ENCODE results near the gene PHF14. TPM values are rescaled to one million over a fixed set of nuclear protein-coding genes. Genes with fewer than 3 reads are reported as not detected.

The PHF14 gene
- total RNA-seq, 1 experiment from 2014 or later, result 50.8 TPM

GRCh38 chr7:11175371-11175770 lies 201.7 kb downstream of the PHF14 start:
- H3K79me1 ChIP-seq (ENCODE audit: insufficient read depth, low read depth, low read length, poor library complexity, severe bottlenecking), result no peaks in the 10 kb centered on the region
- H2BK12ac ChIP-seq (ENCODE audit: insufficient read length, low read depth, low read length), result no peak overlapping the region
- Mint-ChIP-seq H3K36me3 (ENCODE audit: insufficient read depth in 1 of 3, low read depth in 3 of 3) (no peaks in the 10 kb centered on the region), H3K9me3 (no peaks in the 10 kb centered on the region), H3K4me1 (no peaks in the 10 kb centered on the region), H3K4me3 (no peak overlapping the region), H3K27ac (no peak overlapping the region), H3K27me3 (ENCODE audit: low read depth) (peaks cover 18% of the 10 kb centered on the region)
- WGBS (ENCODE audit: extremely low coverage, insufficient read length, low lambda C conversion rate), result no CpG with 5 or more reads among the region's 3 CpGs
- no peak overlapping the region for H4K5ac ChIP-seq (ENCODE audit: insufficient read length, low read depth, low read length)
- no peak overlapping the region for H2BK15ac ChIP-seq (ENCODE audit: low read depth, low read length)
- H3K27me3 ChIP-seq (ENCODE audit: insufficient read depth, low read length), result no peaks in the 10 kb centered on the region
- no peak overlapping the region for H3K4me2 ChIP-seq (ENCODE audit: insufficient read depth, insufficient read length, low read length)
- no peak overlapping the region for H2AK5ac ChIP-seq (ENCODE audit: insufficient read length, low read length)
- no peak overlapping the region for H3K9ac ChIP-seq (ENCODE audit: extremely low read depth, insufficient read length, low read length)
- no peaks in the 10 kb centered on the region for H3K9me3 ChIP-seq (ENCODE audit: control insufficient read depth, low read depth, low read length)
- no peaks in the 10 kb centered on the region for H4K20me1 ChIP-seq (ENCODE audit: control insufficient read depth, insufficient read depth, insufficient read length)
- no peaks in the 10 kb centered on the region for H3K4me1 ChIP-seq (ENCODE audit: insufficient read depth, low read length)
- H2BK20ac ChIP-seq (ENCODE audit: low read depth, low read length, poor library complexity, severe bottlenecking), result no peak overlapping the region
- no peak overlapping the region for H4K8ac ChIP-seq (replicated peaks; ENCODE audit: insufficient read length, low read depth, low read length)
- no peak overlapping the region for H3K14ac ChIP-seq (ENCODE audit: insufficient read depth, low read length)
- no peaks in the 10 kb centered on the region for H3K23me2 ChIP-seq (ENCODE audit: insufficient read length, low read depth, low read length, poor library complexity, severe bottlenecking)
- H3K23ac ChIP-seq (ENCODE audit: insufficient read length, low read depth, low read length), result no peak overlapping the region
- H2AFZ ChIP-seq (ENCODE audit: low read length), result no peak overlapping the region
- no peaks in the 10 kb centered on the region for H3K79me2 ChIP-seq (ENCODE audit: insufficient read depth, low read length)
- no peak overlapping the region for H3K4ac ChIP-seq (ENCODE audit: low read depth, low read length)
- no peak for DNase-seq
- H2BK120ac ChIP-seq (ENCODE audit: low read depth, low read length, poor library complexity, severe bottlenecking), result no peak overlapping the region
- no peak overlapping the region for H2BK5ac ChIP-seq (ENCODE audit: insufficient read length, low read length)
- no peak overlapping the region for H3K56ac ChIP-seq (ENCODE audit: insufficient read length, low read depth, low read length)
- no peak for TF ChIP-seq CTCF (conservative IDR thresholded peaks at IDR 0.05)
- H3T11ph ChIP-seq (ENCODE audit: low read length), result no peak overlapping the region
- H3K18ac ChIP-seq (ENCODE audit: insufficient read length, low read depth, low read length), result no peak overlapping the region
- H3K27ac ChIP-seq (ENCODE audit: insufficient read length, low read depth, low read length), result no peak overlapping the region
- H4K91ac ChIP-seq (ENCODE audit: insufficient read length, low read depth, low read length), result no peak overlapping the region

All from H9 (cell line).